MM.1S (cell line): ENCODE data around the gene LGR4.

ENCODE experiments used
- EZH2 ChIP-seq: fragments of 300-600 bp; sonication (generic); optimal IDR thresholded peaks from 2 replicates; pipeline ENCODE3; 2017; ENCODE audit warnings: low read depth, mild to moderate bottlenecking, antibody characterized with exemption, low read length, mixed read lengths
- TF ChIP-seq, protein P1 (sequence below): fragments of 300-600 bp; sonication (generic); IDR thresholded peaks from 2 replicates; pipeline ENCODE4 v1.5.1; 2016; ENCODE audit warnings: antibody characterized with exemption, low read length, mixed read lengths

DNA sequence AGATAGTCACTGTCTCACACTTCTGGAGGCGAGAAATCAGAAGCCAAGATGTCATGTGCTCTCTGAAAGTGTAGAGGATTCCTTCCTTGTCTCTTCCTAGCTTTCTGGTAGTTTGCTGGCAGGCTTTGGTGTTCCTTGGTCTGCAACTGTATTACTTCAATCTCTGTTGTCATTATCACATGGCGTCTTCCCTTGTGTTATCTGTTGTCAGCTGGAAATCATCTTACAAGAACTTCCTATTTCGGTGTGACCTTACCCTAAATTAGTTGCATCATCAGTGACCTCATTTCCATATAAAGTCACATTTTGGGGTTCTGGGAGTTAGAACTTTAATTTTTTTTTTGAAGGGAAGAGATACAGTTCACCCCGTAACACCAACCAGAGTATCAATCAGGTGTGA, 37.3 kb upstream of the LGR4 start:
- TF ChIP-seq, protein P1, sequence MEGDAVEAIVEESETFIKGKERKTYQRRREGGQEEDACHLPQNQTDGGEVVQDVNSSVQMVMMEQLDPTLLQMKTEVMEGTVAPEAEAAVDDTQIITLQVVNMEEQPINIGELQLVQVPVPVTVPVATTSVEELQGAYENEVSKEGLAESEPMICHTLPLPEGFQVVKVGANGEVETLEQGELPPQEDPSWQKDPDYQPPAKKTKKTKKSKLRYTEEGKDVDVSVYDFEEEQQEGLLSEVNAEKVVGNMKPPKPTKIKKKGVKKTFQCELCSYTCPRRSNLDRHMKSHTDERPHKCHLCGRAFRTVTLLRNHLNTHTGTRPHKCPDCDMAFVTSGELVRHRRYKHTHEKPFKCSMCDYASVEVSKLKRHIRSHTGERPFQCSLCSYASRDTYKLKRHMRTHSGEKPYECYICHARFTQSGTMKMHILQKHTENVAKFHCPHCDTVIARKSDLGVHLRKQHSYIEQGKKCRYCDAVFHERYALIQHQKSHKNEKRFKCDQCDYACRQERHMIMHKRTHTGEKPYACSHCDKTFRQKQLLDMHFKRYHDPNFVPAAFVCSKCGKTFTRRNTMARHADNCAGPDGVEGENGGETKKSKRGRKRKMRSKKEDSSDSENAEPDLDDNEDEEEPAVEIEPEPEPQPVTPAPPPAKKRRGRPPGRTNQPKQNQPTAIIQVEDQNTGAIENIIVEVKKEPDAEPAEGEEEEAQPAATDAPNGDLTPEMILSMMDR = no peak
- no peak for TF ChIP-seq EZH2
